HCT116 (cell line): ENCODE measurements around the gene GPANK1.

ENCODE experiments used
- CBX3 ChIP-seq: IDR thresholded peaks from 2 replicates; pipeline ENCODE4 v1.6.1; 2012; ENCODE audit warnings: low read depth
- CTCF ChIP-seq, 3 experiments: fragments of 200-600 bp in 1 of 3; sonication (generic) in 1 of 3; IDR thresholded peaks in 2 of 3; conservative IDR thresholded peaks in 1 of 3; 2 replicates each; pipeline ENCODE4 v1.5.1; 2012 to 2017; ENCODE audit warnings: low read depth in 2 of 3, low read length in 2 of 3, antibody characterized with exemption in 1 of 3, borderline replicate concordance in 1 of 3, control low read depth in 1 of 3, mild to moderate bottlenecking in 1 of 3, mixed read lengths in 1 of 3, mixed run types in 1 of 3, moderate library complexity in 1 of 3; ENCODE audit not compliant: insufficient read depth in 1 of 3
- EZH2 ChIP-seq: fragments of 200-600 bp; sonication (generic); IDR thresholded peaks from 2 replicates; pipeline ENCODE4 v1.6.1; 2017; ENCODE audit warnings: antibody characterized with exemption, mixed run types
- EZH2phosphoT487 ChIP-seq: fragments of 200-600 bp; IDR thresholded peaks from 2 replicates; pipeline ENCODE4 v1.6.1; 2018; ENCODE audit warnings: antibody characterized with exemption, borderline replicate concordance
- POLR2A ChIP-seq: IDR thresholded peaks from 2 replicates; pipeline ENCODE4 v1.7.0; 2011; ENCODE audit warnings: borderline replicate concordance; ENCODE audit not compliant: insufficient read depth, insufficient read length; ENCODE audit errors: extremely low read depth
- POLR2AphosphoS5 ChIP-seq: IDR thresholded peaks from 2 replicates; pipeline ENCODE4 v1.6.1; 2011; ENCODE audit warnings: mild to moderate bottlenecking, low read depth, low read length, moderate library complexity
- REST ChIP-seq: IDR thresholded peaks from 2 replicates; pipeline ENCODE4 v1.6.1; 2012; ENCODE audit warnings: low read depth
- YY1 ChIP-seq: IDR thresholded peaks from 2 replicates; pipeline ENCODE4 v1.6.1; 2011; ENCODE audit warnings: low read length, low read depth, moderate library complexity, mild to moderate bottlenecking; ENCODE audit not compliant: insufficient replicate concordance; ENCODE audit errors: extremely low read depth

DNA sequence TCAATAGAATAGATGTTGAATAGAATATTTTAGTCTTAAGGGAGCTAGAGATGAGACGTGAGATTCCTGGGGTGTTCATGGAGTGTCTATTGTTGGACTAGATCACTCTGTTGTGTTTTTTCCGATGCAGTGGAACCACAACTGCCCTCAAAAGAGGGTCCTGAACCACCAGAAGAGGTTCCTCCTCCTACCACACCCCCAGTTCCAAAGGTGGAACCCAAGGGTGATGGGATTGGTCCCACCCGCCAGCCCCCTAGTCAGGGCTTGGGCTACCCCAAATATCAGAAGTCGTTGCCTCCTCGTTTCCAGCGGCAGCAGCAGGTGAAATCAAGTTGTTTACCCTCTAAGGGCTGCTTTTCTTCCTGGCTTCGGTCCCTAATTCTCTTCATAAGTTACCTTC, 35.8 kb downstream of the GPANK1 start:
- TF ChIP-seq REST (no peak), POLR2AphosphoS5 (0 out of 2 replicates have a peak, but pooled peaks have one; percentile 20), CTCF (IDR thresholded peaks at IDR 0.05 in 2 of 3, conservative IDR thresholded peaks at IDR 0.05 in 1 of 3; ENCODE audit: borderline replicate concordance in 1 of 3, insufficient read depth in 1 of 3, low read depth in 2 of 3, low read length in 2 of 3) (no peak), EZH2phosphoT487 (no peak), EZH2 (no peak), CBX3 (no peak), POLR2A (no peak), YY1 (no peak)
